Measurements from ENCODE around the gene PGAP3.
"Not testable (repeated sequence)": the region's sequence is repeated elsewhere in the genome, so short reads cannot be mapped to it uniquely, and the experiment has no call there.

The PGAP3 gene

DNA sequence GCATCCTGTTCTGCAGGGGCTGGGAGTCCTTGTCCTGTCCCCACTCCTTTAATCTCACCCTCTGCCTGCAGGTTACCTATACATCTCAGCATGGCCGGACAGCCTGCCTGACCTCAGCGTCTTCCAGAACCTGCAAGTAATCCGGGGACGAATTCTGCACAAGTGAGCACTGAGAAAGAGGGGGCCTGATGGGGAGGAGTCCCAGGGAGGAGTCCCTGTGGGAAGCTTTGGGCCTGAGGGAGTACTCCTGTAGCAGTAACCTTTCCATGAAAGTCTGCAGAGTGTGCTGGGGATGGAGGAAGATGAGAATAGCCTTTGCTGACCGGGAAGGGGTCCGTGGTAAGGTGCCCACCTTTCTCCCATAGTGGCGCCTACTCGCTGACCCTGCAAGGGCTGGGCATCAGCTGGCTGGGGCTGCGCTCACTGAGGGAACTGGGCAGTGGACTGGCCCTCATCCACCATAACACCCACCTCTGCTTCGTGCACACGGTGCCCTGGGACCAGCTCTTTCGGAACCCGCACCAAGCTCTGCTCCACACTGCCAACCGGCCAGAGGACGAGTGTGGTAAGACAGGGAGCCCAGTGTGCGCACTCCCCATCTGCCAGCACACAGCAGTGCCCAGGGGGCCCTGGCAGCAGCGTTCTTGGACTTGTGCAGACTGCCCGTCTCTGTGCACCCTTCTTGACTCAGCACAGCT lies 27.7 kb upstream of the PGAP3 start:
- DNase-seq = no peak

DNA sequence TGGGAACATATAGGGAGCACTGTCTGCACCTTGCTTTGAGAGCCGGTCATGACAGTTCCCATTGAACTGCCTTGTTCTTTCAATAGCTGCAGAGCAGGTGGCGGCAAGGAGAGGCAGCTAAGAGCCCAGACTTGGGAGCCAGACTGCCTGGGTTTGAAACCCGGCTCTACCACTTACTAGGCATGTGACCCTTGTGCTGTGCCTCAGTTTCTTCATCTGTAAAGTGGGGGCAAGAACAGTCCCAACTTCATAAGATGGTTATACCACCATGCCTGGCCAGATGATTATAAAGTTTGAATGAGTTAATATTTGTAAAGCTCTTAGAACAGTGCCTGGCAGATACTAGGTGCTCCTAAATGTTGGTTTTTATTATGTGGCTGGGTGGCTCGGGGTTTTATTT lies 26.4 kb upstream of the PGAP3 start:
- no peak for DNase-seq

DNA sequence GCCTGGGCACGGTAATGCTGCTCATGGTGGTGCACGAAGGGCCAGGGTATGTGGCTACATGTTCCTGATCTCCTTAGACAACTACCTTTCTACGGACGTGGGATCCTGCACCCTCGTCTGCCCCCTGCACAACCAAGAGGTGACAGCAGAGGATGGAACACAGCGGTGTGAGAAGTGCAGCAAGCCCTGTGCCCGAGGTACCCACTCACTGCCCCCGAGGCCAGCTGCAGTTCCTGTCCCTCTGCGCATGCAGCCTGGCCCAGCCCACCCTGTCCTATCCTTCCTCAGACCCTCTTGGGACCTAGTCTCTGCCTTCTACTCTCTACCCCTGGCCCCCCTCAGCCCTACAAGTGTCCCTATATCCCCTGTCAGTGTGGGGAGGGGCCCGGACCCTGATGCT lies 24.0 kb upstream of the PGAP3 start:
- no peak for DNase-seq

DNA sequence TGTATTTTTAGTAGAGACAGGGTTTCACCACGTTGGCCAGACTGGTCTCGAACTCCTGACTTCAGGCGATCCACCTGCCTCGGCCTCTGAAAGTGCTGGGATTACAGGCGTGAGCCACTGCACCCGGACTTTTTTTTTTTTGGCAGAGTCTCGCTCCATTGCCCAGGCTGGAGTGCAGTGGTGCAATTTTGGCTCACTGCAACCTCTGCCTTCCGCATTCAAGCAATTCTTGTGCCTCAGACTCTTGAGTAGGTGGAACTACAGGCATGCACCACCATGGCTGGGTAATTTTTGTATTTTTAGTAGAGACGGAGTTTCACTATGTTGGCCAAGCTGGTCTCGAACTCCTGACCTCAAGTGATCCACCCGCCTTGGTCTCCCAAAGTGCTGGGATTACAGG lies 23.2 kb upstream of the PGAP3 start:
- DNase-seq = not testable (repeated sequence)

DNA sequence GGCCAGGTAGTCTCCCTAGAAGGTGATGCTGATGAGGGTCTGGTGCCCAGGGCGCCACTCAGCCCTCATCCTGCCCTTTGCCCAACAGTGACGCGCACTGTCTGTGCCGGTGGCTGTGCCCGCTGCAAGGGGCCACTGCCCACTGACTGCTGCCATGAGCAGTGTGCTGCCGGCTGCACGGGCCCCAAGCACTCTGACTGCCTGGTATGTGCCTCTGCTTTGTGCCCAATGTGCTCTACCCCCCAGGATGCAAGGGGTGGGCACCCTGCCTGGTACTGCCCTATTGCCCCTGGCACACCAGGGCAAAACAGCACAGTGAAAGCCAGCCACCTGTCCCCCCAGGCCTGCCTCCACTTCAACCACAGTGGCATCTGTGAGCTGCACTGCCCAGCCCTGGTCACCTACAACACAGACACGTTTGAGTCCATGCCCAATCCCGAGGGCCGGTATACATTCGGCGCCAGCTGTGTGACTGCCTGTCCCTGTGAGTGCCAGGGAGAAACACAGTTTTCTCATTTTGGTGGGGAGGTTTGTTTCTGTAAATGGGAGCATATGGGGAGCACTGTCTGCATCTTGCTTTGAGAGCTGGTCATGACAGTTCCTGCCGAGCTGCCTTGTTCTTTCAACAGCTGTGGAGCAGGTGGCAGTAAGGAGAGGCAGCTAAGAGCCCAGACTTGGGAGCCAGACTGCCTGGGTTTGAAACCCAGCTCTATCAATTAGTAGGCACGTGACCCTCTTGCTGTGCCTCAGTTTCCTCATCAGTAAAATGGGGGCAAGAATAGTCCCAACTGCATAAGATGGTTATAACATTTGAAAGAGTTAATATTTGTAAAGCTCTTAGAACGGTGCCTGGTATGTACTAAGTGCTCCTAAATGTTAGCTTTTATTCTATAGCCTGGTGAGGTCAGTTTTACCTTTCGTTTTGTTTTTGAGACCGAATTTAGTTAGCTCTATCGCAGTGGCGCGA lies 22.4 kb upstream of the PGAP3 start:
- no peak for DNase-seq

DNA sequence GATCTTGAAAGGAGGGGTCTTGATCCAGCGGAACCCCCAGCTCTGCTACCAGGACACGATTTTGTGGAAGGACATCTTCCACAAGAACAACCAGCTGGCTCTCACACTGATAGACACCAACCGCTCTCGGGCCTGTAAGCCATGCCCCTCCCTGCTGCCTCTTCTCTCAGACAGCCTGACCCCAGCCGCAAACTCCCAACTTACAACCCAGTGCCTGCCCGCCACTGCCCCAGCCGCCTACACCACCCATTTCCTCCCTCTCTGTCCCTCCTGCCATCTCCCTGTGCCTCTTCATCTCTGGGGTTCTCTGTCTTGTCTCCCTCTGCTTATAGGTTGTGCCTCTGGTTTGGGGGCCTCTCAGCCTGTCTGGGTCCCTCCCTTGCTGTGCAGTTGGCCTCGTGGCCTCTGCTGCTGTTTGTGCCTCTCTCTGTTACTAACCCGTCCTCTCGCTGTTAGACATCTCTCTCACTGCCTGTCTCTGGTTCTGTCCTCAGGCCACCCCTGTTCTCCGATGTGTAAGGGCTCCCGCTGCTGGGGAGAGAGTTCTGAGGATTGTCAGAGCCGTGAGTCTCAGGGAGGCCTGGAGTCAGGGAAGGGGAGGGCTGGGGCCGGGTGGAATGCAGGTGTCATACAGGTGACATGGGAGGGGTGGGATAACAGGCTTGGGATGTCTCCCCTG lies 21.6 kb upstream of the PGAP3 start:
- no peak for DNase-seq

DNA sequence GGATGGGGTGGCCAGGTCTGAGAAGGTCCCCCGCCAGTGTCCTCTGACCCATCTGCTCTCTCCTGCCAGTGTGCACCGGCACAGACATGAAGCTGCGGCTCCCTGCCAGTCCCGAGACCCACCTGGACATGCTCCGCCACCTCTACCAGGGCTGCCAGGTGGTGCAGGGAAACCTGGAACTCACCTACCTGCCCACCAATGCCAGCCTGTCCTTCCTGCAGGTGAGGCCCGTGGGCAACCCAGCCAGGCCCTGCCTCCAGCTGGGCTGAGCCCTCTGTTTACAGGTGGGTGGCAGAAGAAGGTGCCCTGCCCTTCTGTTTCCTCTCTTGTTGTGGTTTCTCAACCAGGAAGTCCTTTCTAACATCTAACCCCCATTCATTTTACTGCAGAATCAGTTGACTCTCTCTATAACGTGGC lies 19.1 kb upstream of the PGAP3 start:
- no peak for DNase-seq

DNA sequence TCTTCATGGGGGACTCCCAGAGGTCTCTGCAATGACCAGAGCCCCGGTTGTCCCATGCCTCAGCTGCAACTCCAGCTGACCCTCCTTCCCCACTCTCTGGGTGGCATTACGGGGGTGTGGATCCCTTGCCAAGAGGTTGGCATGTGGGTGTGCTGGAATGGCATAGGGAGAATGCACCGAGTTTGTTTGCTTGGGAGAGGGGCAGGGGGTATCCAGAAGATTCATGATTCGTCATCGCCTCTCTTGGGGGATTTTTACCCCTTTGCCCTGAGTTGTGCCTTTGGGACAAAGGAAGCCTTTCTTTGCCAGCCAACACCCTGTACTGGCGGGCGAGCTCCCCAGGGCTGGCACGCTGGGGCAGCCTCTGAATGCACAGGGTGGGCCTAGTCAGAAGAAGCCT lies 18.5 kb upstream of the PGAP3 start:
- no peak for DNase-seq

DNA sequence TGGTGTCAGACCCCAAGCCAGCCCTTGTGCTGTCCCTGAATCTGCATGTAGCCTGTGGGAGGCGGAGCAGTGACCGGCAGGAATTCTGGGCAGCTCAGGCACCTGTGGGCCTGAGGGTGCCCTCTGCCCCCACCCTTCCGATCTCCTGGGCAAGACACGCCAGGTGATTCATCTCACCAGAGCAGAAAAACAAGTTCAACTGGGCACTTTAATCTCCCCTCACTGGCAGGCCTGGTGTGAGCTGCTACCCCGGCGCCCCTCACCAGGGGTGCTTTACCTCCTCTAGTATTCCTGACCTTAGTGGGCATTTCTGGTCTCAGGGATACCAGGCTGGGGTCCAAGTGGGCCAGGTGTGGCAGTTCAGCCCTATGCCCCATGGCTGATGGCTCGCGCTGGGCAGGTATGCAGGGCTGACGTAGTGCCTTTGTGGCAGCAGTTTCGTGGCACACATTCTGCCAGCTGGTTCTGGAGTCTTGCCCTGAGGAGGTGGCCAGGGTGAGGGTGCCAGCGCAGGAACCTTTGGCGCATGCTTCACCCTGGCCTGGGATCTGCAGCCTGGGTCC lies 18.0 kb upstream of the PGAP3 start:
- DNase-seq = no peak

DNA sequence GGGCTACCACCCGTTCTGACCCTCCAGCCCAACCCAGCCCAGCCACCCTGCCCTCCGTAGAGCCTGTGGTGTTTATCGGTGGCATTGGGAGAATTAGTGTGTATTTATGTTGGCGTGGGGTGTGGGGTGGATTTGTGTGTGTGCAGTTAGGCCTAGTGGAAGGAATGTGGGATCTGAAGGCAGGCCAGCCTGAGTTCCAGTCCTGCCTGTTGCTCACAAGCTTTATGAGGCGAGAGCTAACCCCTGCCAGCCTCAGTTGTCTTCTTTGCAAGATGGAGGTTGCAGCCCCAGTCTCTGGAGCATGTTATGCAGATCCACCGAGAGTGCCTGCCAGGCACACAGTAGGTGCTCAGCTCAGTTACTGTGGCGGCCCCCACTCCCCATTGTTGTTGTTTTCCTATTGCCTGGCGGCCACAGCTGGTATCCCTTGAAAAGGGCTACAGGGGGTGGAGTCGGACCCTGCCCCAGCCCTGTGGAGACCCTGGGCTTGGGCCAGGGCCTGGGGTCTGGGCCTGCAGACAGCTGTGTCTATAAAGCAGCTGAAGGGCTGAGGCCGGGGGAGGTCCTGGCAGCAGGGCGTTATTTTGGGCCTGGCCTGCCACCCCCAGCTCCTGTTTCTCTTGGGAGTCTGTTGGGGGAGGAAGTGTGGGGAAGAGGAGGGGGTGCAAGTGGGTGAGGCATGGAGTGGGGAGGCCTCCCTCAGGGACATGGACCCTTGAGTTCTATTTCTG lies 17.1 kb upstream of the PGAP3 start:
- no peak for DNase-seq

DNA sequence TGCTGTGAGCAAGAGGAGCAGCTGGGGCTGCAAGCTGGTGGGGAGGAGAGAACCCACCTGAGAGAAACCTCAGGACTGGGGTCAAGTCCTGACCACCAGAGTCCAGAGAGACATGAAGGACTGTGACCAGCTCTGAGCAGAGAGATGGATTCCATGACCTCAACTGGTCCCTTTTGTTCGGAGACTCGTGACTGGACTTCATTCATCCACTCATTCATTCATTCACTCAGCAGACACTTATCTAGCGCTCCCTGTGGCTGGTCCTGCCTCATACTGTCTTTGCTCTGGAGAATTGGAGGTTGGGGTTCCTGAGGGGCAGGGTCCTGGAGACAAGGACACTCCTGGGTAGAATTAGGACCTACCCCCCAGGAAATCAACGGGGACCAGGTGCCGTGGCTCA lies 16.1 kb upstream of the PGAP3 start:
- no peak for DNase-seq

DNA sequence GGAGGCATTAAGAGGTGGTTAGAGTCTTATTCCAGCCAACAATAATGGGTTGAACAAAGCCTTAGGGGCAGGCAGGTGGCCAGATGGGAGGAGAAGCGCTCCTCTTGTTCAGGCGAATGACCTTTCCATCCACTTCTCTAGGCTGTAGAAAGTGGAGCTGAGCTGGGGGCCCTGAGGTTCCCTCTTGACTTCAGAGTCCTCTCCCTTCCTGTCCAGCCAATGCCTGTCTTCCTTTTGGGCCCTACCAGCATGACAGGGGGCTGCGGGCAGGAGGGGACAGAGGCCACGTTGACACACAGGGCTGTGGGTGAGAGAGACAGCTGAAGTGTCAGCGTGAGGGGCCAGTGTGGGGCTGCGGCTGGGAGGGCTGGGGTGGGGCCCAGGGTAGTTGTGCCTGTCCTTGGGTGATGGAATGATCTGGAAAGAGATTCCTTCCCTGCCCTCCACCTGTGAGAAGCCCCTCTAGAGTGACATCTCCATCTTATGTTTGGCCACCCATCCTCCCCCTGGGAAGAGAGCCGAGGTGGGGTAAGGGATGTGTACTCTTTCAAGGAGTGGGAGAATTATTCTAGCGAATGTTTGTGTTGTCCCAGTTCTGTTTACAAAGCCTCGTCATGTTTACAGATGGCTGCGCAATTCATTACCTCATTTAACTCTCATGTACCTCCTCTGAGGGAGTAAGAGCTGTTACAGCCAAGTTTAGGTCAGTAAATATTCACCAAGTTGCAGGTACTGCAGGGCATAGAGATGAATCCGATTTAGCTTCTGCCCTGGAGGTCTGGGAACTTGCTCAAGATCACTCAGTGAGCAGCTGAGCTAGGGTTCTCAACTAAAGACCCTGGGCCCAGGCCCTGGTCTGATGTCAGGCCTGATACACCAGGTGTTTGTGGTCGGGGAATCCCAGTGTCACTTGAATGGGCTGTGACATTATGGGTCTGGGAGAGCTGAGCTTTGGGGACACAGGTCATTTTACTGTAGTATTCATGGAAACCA lies 15.3 kb upstream of the PGAP3 start:
- DNase-seq = no peak

DNA sequence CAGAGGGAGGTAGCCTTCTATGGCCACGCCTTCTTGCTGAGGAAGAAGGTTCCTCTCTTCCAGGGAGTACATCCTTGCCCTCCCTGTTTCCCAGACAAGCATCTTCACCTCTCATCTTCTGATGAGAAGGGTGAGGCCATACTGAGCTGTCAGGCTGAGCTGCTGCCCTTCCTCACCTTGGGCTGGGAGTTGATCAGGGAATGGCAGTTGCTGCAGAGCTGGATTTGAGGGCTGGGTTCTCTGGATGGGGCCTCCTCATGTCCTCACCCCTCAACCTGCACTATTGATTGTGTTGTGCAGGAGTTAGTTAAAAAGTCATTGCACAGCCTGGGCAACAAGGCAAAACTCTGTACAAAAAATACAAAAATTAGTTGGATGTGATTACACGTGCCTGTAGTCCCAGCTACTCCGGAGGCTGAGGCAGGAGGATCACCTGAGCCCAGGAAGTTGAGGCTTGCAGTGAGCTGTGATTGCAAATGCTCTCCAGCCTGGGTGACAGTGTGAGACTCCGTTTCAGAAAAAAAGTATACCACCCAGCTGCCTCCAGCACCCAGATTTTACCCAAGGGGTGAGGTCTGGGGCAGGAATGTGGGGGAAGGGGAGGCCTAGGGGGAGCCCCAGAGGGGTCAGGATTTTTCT lies 14.0 kb upstream of the PGAP3 start:
- DNase-seq = no peak

DNA sequence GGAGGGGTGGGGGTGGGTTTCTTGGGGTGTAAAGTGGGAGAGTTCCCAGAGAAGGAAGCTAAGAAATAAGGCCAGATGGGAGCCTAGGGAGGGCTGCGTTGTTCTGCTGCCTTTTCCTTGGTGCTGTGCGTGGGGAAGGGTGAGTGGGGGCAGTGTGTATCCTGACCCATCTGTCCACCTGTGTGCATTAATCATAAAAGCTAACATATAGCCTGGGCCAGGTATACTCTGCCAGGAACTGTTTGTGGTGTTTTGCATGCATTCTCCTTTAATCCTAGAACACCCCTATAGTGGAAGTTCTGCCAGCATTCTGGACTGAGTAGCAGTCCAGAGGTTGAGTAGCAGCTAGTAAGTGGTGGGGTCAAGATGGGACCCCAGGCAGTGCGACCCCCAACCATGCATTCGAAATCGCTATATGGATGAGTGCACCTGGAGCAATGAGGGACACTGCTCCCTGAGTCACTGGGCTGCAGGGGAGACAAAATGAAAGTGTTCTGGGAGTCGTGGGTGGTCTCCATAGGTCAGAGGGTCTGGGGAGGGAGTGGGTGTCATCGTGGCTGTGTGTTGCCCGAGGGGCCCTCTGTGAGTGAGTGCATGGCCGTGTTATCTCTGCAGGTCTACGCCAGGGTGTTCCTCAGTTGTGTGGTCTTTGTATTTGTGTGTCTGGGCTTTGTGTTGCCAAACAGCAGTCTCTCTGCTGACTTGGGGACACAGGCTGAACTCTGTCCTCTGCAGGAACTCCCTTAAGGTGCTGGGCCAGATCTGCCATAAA lies 13.3 kb upstream of the PGAP3 start:
- DNase-seq = no peak

DNA sequence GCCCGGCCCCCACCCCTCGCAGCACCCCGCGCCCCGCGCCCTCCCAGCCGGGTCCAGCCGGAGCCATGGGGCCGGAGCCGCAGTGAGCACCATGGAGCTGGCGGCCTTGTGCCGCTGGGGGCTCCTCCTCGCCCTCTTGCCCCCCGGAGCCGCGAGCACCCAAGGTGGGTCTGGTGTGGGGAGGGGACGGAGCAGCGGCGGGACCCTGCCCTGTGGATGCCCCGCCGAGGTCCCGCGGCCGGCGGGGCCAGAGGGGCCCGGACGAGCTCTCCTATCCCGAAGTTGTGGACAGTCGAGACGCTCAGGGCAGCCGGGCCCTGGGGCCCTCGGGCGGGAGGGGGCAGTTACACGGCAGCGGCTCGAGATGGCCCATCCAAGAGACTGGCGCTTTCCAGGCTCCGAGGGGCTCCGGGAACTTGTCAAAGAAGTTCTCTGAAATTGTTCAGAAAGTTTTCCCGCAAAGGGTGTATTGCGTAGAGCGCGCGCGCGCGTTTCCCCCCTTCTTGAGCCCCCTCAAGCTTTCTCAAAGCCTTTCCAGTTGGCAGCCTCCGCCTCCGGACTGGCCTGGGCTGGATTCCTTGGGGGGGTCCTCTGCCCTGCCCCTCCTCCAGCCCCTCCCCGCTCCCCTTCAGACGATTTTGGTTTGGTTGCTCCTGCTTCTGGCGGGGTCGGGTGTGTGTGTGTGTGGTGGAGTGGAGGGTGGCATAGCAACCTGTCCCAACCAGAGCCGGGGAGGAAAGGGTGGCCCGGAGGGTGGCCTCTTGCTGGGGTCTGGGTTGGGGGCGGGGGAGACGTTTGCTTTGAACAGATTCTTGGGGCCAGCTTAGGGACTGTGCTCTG lies 12.5 kb upstream of the PGAP3 start:
- no peak for DNase-seq

DNA sequence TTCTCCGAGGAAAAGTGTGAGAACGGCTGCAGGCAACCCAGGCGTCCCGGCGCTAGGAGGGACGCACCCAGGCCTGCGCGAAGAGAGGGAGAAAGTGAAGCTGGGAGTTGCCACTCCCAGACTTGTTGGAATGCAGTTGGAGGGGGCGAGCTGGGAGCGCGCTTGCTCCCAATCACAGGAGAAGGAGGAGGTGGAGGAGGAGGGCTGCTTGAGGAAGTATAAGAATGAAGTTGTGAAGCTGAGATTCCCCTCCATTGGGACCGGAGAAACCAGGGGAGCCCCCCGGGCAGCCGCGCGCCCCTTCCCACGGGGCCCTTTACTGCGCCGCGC lies 11.9 kb upstream of the PGAP3 start, which contains the start of gene ERBB2:
Gene ERBB2, plus strand, starts transcription at position 247 of the 330 bp plus-strand sequence. CDS start 175 bp downstream, outside the sequence.
- peak in 1 of 2 donors; percentile 41 for DNase-seq

DNA sequence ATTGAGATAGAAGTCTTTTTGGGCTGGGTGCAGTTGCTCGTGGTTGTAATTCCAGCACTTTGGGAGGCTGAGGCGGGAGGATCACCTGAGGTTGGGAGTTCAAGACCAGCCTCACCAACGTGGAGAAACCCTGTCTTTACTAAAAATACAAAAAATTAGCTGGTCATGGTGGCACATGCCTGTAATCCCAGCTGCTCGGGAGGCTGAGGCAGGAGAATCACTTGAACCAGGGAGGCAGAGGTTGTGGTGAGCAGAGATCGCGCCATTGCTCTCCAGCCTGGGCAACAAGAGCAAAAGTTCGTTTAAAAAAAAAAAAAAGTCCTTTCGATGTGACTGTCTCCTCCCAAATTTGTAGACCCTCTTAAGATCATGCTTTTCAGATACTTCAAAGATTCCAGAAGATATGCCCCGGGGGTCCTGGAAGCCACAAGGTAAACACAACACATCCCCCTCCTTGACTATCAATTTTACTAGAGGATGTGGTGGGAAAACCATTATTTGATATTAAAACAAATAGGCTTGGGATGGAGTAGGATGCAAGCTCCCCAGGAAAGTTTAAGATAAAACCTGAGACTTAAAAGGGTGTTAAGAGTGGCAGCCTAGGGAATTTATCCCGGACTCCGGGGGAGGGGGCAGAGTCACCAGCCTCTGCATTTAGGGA lies 11.4 kb upstream of the PGAP3 start:
- DNase-seq = not testable (repeated sequence)

DNA sequence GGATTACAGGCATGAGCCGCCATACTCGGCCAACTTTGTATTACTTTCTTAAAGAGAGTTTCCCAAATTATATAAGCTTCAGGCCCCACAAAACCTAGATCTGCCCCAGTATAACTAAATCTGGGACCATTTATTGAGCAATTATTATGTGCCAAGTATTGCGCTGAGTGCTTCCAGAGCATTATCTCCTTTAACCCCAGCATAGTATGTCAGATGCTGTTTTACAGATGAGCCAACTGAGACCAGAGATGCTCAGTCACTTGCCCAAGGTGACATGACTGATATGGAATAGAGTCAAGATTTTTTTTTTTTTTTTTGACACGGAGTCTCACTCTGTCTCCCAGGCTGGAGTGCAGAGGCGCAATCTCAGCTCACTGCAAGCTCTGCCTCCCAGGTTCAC lies 10.1 kb upstream of the PGAP3 start:
- no peak for DNase-seq

Measured in inflammatory macrophage (primary cell).